GM21786 (cell line): ENCODE data around the gene OS9.

Source experiments
- ATAC-seq: cut with Tn5 transposase; IDR thresholded peaks from one replicate; pipeline ENCODE4 v1.9.1; 2021; ENCODE audit not compliant: unreplicated experiment

OS9 gene

GRCh38 chr12:57765698-57766463 is 71.9 kb downstream of the OS9 start:
- ATAC-seq = no peak

- no peak for ATAC-seq
Measured at GRCh38 chr12:57766464-57767304, 72.8 kb downstream of the OS9 start, which contains the start of gene CYP27B1. Gene CYP27B1, minus strand, starts transcription at chr12:57767078. Its CDS starts 37 bp downstream, at chr12:57767041.

DNA sequence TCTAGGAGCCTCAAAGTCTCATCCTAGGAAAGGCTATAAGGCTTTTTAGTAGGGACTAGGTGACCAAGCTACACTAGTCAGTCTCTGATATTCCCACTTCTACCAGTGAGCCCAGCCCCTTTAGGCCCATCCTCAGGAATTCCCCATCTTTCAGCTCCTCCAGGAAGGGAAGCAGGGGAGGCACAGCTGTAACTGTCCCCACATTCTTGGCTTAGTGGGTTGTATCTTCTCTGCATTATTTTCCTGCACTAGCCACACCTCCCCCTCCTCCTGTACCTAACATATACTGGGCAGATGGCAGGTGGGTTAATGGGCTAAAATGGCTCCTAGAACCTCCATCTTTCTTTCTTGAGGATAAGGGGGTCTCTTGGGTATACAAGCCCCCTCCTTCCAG is 73.4 kb downstream of the OS9 start:
- ATAC-seq = no peak

DNA sequence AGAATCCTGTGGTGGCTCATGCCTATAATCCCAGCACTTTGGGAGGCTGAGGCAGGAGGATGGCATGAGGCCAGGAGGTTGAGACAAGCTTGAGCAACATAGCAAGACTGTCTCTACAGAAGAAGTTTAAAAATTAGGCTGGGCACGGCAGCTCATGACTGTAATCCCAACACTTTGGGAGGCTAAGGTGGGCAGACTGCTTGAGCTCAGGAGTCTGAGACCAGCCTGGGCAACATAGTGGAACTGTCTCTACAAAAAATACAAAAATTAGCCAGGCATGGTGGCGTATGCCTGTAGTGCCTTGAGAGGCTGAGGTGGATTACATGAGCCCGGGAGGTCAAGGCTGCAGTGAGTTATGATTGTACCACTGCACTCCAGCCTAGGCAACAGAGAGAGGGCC is 73.9 kb downstream of the OS9 start:
- no peak for ATAC-seq

DNA sequence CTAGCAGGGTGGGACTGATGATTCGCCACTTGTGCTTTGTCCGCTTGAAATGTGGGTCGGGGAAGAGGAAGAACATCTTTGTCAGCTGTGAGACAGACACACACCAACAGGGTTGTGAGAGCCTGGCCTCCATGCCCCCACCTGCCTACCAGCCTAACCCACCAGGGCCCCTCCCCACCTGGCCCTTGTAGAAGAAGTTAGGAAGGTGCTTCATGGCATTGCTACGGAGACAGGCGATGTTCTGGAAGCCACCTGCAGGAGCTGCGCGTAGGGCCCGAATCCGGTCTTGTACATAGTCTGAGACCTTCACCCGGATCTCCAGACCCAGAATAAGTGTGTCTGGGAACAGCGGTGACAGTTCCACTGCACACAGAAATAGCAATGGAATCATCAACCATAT is 75.7 kb downstream of the OS9 start:
- no peak for ATAC-seq

DNA sequence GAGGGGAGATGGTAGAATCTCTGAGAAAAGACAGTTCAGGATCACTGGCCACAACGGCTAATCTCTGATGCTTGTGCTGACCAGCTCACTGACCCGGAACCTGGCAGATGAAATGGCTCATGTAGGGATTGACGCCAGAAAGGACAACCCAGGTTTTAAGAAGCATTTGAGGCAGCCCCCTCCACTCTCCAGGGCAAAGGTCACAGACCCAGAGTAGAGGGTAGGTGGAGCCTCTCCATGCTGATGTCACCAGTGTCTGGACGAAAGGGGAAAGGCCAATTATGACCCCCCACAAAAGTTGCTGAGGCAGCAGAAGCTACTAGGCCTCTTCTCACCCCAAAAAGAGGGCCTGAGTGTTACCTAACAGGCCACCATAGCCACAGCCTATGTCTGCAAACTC is 76.8 kb downstream of the OS9 start:
- ATAC-seq = no peak
